Thymus (tissue), 14 donors: ENCODE measurements around the gene MAEA. TPM values are rescaled to one million over a fixed set of nuclear protein-coding genes. Genes with fewer than 3 reads are reported as not detected.

ENCODE experiments used
- DNase-seq, 9 donors: peaks; one replicate each; pipeline ENCODE4 v3.0.0-alpha.2; 2013; ENCODE audit warnings: low spot score in 9 of 9, low read depth in 6 of 9, missing footprints in 1 of 9
- H3K27ac ChIP-seq, 2 donors: one replicate each; pipeline ENCODE4 v1.5.1; 2013; ENCODE audit warnings: control low read depth in 1 of 2, low read depth in 1 of 2, low read length in 1 of 2, mild to moderate bottlenecking in 1 of 2, moderate library complexity in 1 of 2
- H3K27me3 ChIP-seq, 2 donors: one replicate each; pipeline ENCODE4 v1.5.1; 2013; ENCODE audit warnings: low read length in 1 of 2; ENCODE audit not compliant: control insufficient read depth in 2 of 2, insufficient read depth in 1 of 2
- H3K36me3 ChIP-seq, 2 donors: one replicate each; pipeline ENCODE4 v1.5.1; 2013; ENCODE audit warnings: low read length in 1 of 2, mild to moderate bottlenecking in 1 of 2, moderate library complexity in 1 of 2; ENCODE audit not compliant: control insufficient read depth in 2 of 2, insufficient read depth in 2 of 2
- H3K4me1 ChIP-seq, 2 donors: one replicate each; pipeline ENCODE4 v1.5.1; 2013; ENCODE audit warnings: low read length in 2 of 2; ENCODE audit not compliant: control insufficient read depth in 2 of 2, insufficient read depth in 2 of 2
- H3K4me3 ChIP-seq, 2 donors: one replicate each; pipeline ENCODE4 v1.5.1; 2013; ENCODE audit warnings: low read length in 2 of 2, control low read depth in 1 of 2, mild to moderate bottlenecking in 1 of 2
- H3K9me3 ChIP-seq, 2 donors: one replicate each; pipeline ENCODE4 v1.5.1; 2013; ENCODE audit warnings: low read length in 1 of 2, mild to moderate bottlenecking in 1 of 2; ENCODE audit not compliant: control insufficient read depth in 2 of 2, insufficient read depth in 1 of 2
- WGBS: extraction: QIAGEN DNeasy Blood & Tissue Kit; methylation state at CpG from one replicate; pipeline ENCODE4 v1.1.7; 2013; 5-methylcytosine and 5-hydroxymethylcytosine counted together
- long read RNA-seq, 10 donors: transcript quantifications; one replicate each; lab custom pipeline, GENCODE V29; 2026
- polyA plus RNA-seq: library from polyadenylated mRNA; stranded (reverse); fragments of 200-250 nt; gene quantifications from one replicate; pipeline ENCODE4 v1.2.3, GENCODE V29; 2013
- total RNA-seq: library from RNA; stranded (reverse); fragments of 120-200 nt; gene quantifications from one replicate; pipeline ENCODE4 v1.2.4, GENCODE V29; 2013
- donor health status: healthy.

Gene MAEA
- total RNA-seq (45.4 TPM), polyA plus RNA-seq (113 TPM)
- long read RNA-seq, donor 1, partial matches to known transcripts = 0 of 2 reads
- long read RNA-seq, donor 1, other reads (novel, unspliced or antisense) = 0 of 2 reads
- long read RNA-seq, donor 2 = 0 reads
- long read RNA-seq, donor 3, transcript MAEA-202 (9 exons, 2,222 nt) = major isoform, 30 of 33 reads
- long read RNA-seq, donor 3, partial matches to known transcripts = 0 of 33 reads
- long read RNA-seq, donor 3, other reads (novel, unspliced or antisense) = 0 of 33 reads
- long read RNA-seq, donor 4, transcript MAEA-202 (9 exons, 2,222 nt) = major isoform, 9 of 46 reads
- long read RNA-seq, donor 4, partial matches to known transcripts = 35 of 46 reads
- long read RNA-seq, donor 4, other reads (novel, unspliced or antisense) = 0 of 46 reads
- long read RNA-seq, donor 5, transcript MAEA-202 (9 exons, 2,222 nt) = major isoform, 33 of 64 reads
- long read RNA-seq, donor 5, partial matches to known transcripts = 27 of 64 reads
- long read RNA-seq, donor 5, other reads (novel, unspliced or antisense) = 0 of 64 reads
- long read RNA-seq, donor 6, transcript MAEA-202 (9 exons, 2,222 nt) = major isoform, 6 of 6 reads
- long read RNA-seq, donor 6, partial matches to known transcripts = 0 of 6 reads
- long read RNA-seq, donor 6, other reads (novel, unspliced or antisense) = 0 of 6 reads
- long read RNA-seq, donor 7, partial matches to known transcripts = 0 of 6 reads
- long read RNA-seq, donor 7, other reads (novel, unspliced or antisense) = 0 of 6 reads
- long read RNA-seq, donor 8, transcript MAEA-202 (9 exons, 2,222 nt) = major isoform, 13 of 15 reads
- long read RNA-seq, donor 8, partial matches to known transcripts = 0 of 15 reads
- long read RNA-seq, donor 8, other reads (novel, unspliced or antisense) = 0 of 15 reads
- long read RNA-seq, donor 9, transcript MAEA-202 (9 exons, 2,222 nt) = major isoform, 16 of 18 reads
- long read RNA-seq, donor 9, partial matches to known transcripts = 0 of 18 reads
- long read RNA-seq, donor 9, other reads (novel, unspliced or antisense) = 0 of 18 reads
- long read RNA-seq, donor 10, transcript MAEA-202 (9 exons, 2,222 nt) = major isoform, 17 of 33 reads
- long read RNA-seq, donor 10, partial matches to known transcripts = 15 of 33 reads
- long read RNA-seq, donor 10, other reads (novel, unspliced or antisense) = 0 of 33 reads

GRCh38 chr4:1289207-1290164 lies at the start of gene MAEA:
Gene MAEA (plus strand): TSS chr4:1289891. CDS start chr4:1289914, 23 bp downstream.
- peaks cover 16 to 30% of the 10 kb centered on the region in 2 donors for H3K4me1 ChIP-seq
- peak within 1 kb of the TSS; percentile 71 to 99 for H3K4me3 ChIP-seq
- 2% methylated on average over 95 of the region's 95 CpGs for WGBS
- peaks cover 4 to 16% of the 10 kb centered on the region in 2 donors for H3K9me3 ChIP-seq
- peak; percentile 90 to 98 (median 92) for DNase-seq
- no peaks in the 10 kb centered on the region for H3K27me3 ChIP-seq
- H3K27ac ChIP-seq = peak within 1 kb of the TSS; percentile 74 to 92
- peaks cover 3 to 8% of the 10 kb centered on the region in 2 donors for H3K36me3 ChIP-seq

GRCh38 chr4:1239950-1240307 lies 49.8 kb upstream of the MAEA start:
- H3K4me3 ChIP-seq = no peak overlapping the region
- H3K36me3 ChIP-seq = peaks cover 58 to 67% of the 10 kb centered on the region in 2 donors
- H3K4me1 ChIP-seq = no peaks in the 10 kb centered on the region
- H3K9me3 ChIP-seq = no peaks in the 10 kb centered on the region
- H3K27me3 ChIP-seq = no peaks in the 10 kb centered on the region
- no peak overlapping the region for H3K27ac ChIP-seq
- 97% methylated on average over 22 of the region's 22 CpGs for WGBS
- no peak for DNase-seq

DNA sequence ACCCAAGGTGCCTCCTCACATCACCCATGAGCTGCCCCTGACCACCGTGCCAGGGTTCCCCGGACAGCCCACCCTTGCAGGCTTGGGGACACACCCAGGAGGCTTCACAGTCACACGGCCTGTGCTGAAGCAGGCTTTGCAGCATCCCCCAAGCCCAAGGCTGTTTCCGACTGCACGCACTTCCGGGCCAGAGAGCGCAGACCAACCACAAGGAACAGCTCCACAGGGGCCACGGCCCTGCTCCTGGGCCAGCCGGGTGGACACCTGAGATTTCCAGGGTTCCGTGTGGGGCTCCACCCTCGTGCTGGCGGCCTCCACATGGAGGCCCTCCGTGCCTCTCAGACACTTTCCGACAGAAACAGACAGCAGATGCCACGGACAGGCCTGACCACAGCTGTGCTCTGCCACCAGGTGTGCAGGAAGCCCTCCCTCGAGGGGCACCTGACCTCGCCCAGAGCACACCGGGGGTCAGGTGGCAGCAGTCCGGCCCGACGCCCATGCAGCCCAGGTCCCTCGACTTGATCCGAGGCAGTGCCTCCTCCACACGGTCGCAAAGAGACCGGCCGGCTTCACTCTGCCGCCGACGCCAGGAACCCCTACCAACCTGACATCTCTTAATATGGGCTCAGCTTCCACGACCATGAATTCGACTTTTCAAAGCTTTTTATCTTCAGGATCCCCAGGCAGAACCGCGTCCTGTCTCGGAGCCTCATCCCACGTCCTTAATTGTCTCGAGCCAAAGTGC lies 48.8 kb upstream of the MAEA start:
- Histone ChIP-seq H3K4me1 (peaks cover 2 to 3% of the 10 kb centered on the region in 2 donors), H3K9me3 (no peaks in the 10 kb centered on the region), H3K27me3 (no peaks in the 10 kb centered on the region), H3K4me3 (no peak overlapping the region), H3K27ac (no peak overlapping the region), H3K36me3 (peaks cover 48 to 58% of the 10 kb centered on the region in 2 donors)
- WGBS = 93% methylated on average over 37 of the region's 37 CpGs
- DNase-seq = no peak

DNA sequence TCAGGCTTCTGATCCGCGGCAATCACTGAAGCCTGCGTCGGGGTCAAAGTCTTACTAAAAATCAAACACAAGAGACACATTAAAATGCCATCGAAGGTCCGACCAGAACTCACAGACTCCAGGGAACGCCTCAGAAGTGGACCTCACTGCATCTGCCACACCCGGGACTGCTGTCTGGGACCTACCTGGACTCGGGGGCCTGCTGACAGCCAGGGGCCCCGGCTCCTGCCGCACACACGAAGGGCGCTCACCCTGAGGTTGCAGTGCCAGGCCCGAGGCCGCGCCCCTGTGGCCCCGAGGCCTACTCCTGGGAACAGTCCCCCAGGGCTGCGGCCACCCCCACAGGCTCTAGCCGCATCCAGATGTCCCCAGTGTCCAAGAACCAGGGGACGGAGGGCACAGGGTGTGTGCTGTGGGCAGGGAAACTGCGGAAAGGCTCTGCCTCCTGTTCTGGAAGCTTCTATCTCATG lies 48.2 kb upstream of the MAEA start:
- no peak overlapping the region for H3K27ac ChIP-seq
- H3K36me3 ChIP-seq = peaks cover 46 to 57% of the 10 kb centered on the region in 2 donors
- H3K9me3 ChIP-seq = no peaks in the 10 kb centered on the region
- DNase-seq = no peak
- no peaks in the 10 kb centered on the region for H3K27me3 ChIP-seq
- no peak overlapping the region for H3K4me3 ChIP-seq
- peaks cover 8 to 9% of the 10 kb centered on the region in 2 donors for H3K4me1 ChIP-seq
- WGBS = 98% methylated on average over 21 of the region's 21 CpGs

DNA sequence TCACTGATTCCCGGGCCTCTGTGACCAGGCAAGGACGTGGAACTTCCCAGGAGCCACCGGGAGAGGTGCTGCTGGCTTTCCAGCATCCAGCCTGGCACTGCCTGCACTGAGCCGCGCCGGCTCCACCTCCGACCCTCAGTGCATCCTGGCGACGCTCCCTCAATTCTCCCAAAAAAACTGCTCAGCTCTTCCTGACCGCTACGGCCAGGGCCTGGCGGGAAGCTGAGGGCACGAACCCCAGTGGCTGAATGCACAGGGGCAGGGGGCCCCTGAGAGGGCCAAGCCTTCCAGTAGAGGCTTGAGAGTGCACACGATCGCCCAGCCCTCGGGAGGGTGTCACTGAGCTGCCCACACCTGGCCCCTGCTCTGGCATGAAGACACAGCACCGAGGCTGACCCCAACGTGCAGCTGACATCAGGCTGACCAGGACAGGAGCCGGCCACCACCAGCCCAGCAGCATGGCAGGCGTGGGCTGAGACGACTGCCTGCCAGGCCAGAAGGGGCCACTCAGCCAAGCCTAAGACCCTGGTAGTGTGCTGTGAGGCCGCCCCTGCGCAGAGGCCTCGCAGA lies 47.7 kb upstream of the MAEA start:
- H3K4me3 ChIP-seq = no peak overlapping the region
- H3K27ac ChIP-seq = no peak overlapping the region
- no peaks in the 10 kb centered on the region for H3K9me3 ChIP-seq
- 94% methylated on average over 24 of the region's 24 CpGs for WGBS
- H3K27me3 ChIP-seq = no peaks in the 10 kb centered on the region
- no peak for DNase-seq
- H3K36me3 ChIP-seq = peaks cover 43 to 53% of the 10 kb centered on the region in 2 donors
- peaks cover 13 to 15% of the 10 kb centered on the region in 2 donors for H3K4me1 ChIP-seq

- DNase-seq = no peak
- Histone ChIP-seq H3K4me3 (no peak overlapping the region), H3K27me3 (no peaks in the 10 kb centered on the region), H3K9me3 (no peaks in the 10 kb centered on the region), H3K36me3 (peaks cover 38 to 45% of the 10 kb centered on the region in 2 donors), H3K4me1 (peaks cover 18 to 19% of the 10 kb centered on the region in 2 donors), H3K27ac (no peak overlapping the region)
- 96% methylated on average over 30 of the region's 30 CpGs for WGBS
Measured at GRCh38 chr4:1242506-1243450, 46.9 kb upstream of the MAEA start.
